HepG2 (cell line): ENCODE measurements around the gene ETV6. TPM values are rescaled to one million over a fixed set of nuclear protein-coding genes. Genes with fewer than 3 reads are reported as not detected.

Experiments used
- CHCHD3 ChIP-seq: sonication (generic); formaldehyde crosslinking; IDR thresholded peaks from 2 replicates; pipeline ENCODE4 v1.8.0; 2022; ENCODE audit warnings: mild to moderate bottlenecking, missing genetic modification reagents, moderate library complexity
- CREB1 ChIP-seq, 2 experiments: fragments of 450-650 bp in 1 of 2; IDR thresholded peaks; 2 replicates each; pipeline ENCODE4 v1.6.1; 2016 to 2017; ENCODE audit warnings: control low read depth in 1 of 2, mild to moderate bottlenecking in 1 of 2, missing compliant biosample characterization in 1 of 2, missing genetic modification characterization in 1 of 2
- EP300 ChIP-seq, 3 experiments: sonication (generic) in 1 of 3; formaldehyde crosslinking in 1 of 3; IDR thresholded peaks; 2 replicates each; pipeline versions ENCODE4 v1.5.1 to v1.6.1; 2011 to 2020; ENCODE audit warnings: low read depth in 2 of 3, low read length in 2 of 3, borderline replicate concordance in 1 of 3, improper control_type of control experiment in 1 of 3, mild to moderate bottlenecking in 1 of 3, missing genetic modification reagents in 1 of 3, moderate library complexity in 1 of 3
- KDM6A ChIP-seq: IDR thresholded peaks from 2 replicates; pipeline ENCODE4 v1.6.1; 2016; ENCODE audit warnings: low read depth
- KLF12 ChIP-seq: sonication (generic); formaldehyde crosslinking; IDR thresholded peaks from 2 replicates; pipeline ENCODE4 v1.4.0; 2020; ENCODE audit warnings: missing genetic modification reagents, borderline replicate concordance
- NFIC ChIP-seq: IDR thresholded peaks from 2 replicates; pipeline ENCODE4 v1.6.1; 2012; ENCODE audit warnings: mild to moderate bottlenecking, low read length, inconsistent platforms
- NFYB ChIP-seq: sonication (generic); formaldehyde crosslinking; IDR thresholded peaks from 2 replicates; pipeline ENCODE4 v1.4.0; 2020; ENCODE audit warnings: missing genetic modification reagents
- REPIN1 ChIP-seq: sonication (generic); formaldehyde crosslinking; IDR thresholded peaks from 2 replicates; pipeline ENCODE4 v1.8.0; 2022; ENCODE audit warnings: missing genetic modification reagents, low read depth, mild to moderate bottlenecking, borderline replicate concordance
- ZFP62 ChIP-seq: sonication (generic); formaldehyde crosslinking; IDR thresholded peaks from 2 replicates; pipeline ENCODE4 v1.4.0; 2020; ENCODE audit warnings: missing genetic modification reagents
- ZFP90 ChIP-seq: sonication (generic); formaldehyde crosslinking; IDR thresholded peaks from 2 replicates; pipeline ENCODE4 v1.8.0; 2022; ENCODE audit warnings: missing genetic modification reagents, mild to moderate bottlenecking, inconsistent platforms, borderline replicate concordance
- ZNF335 ChIP-seq: sonication (generic); formaldehyde crosslinking; IDR thresholded peaks from 2 replicates; pipeline ENCODE4 v1.4.0; 2020; ENCODE audit warnings: missing genetic modification reagents
- ZNF33A ChIP-seq: sonication (generic); formaldehyde crosslinking; IDR thresholded peaks from 2 replicates; pipeline ENCODE4 v1.5.1; 2020; ENCODE audit warnings: missing genetic modification reagents, mild to moderate bottlenecking, moderate library complexity, borderline replicate concordance
- ZSCAN30 ChIP-seq: sonication (generic); formaldehyde crosslinking; IDR thresholded peaks from 2 replicates; pipeline ENCODE4 v1.5.0; 2020; ENCODE audit warnings: mild to moderate bottlenecking, missing genetic modification reagents
- polyA plus RNA-seq, 8 experiments: library from polyadenylated mRNA; depleted of rRNA in 3 of 8; stranded (reverse) in 7 of 8; unstranded in 1 of 8; fragments of >200 nt; fragmentation: Illumina TruSeq in 4 of 8; extraction: Trizol in 4 of 8; gene quantifications; 2 replicates each; pipeline versions ENCODE4 v1.2.1 to v1.2.3, GENCODE V29; 2011 to 2016; ENCODE audit warnings: low read depth in 4 of 8, missing spikeins in 1 of 8, mixed read lengths in 1 of 8; ENCODE audit not compliant: insufficient read depth in 1 of 8
- total RNA-seq, 5 experiments: library from RNA; depleted of rRNA; stranded (reverse); fragments of >200 nt; fragmentation: Illumina TruSeq; extraction: Trizol; gene quantifications; 2 replicates each; pipeline ENCODE4 v1.2.3, GENCODE V29; 2016; ENCODE audit warnings: low read depth in 1 of 5
- TF ChIP-seq, protein P1 (sequence below): sonication (generic); formaldehyde crosslinking; IDR thresholded peaks from 2 replicates; pipeline ENCODE4 v1.4.0; 2020; ENCODE audit warnings: missing genetic modification reagents
- TF ChIP-seq, protein P2 (sequence below): sonication (generic); formaldehyde crosslinking; IDR thresholded peaks from 2 replicates; pipeline ENCODE4 v1.5.0; 2020; ENCODE audit warnings: missing genetic modification reagents
- TF ChIP-seq, protein P3 (sequence below): sonication (generic); formaldehyde crosslinking; IDR thresholded peaks from 2 replicates; pipeline ENCODE4 v1.4.0; 2020; ENCODE audit warnings: missing genetic modification reagents, low read depth, mild to moderate bottlenecking, borderline replicate concordance
- TF ChIP-seq, protein P4 (sequence below): fragments of 450-650 bp; IDR thresholded peaks from 2 replicates; pipeline ENCODE4 v1.6.1; 2016
- TF ChIP-seq, protein P5 (sequence below): sonication (generic); formaldehyde crosslinking; IDR thresholded peaks from 2 replicates; pipeline ENCODE4 v1.5.1; 2020; ENCODE audit warnings: mild to moderate bottlenecking, missing genetic modification reagents, moderate library complexity
- TF ChIP-seq, protein P6 (sequence below): IDR thresholded peaks from 2 replicates; pipeline ENCODE4 v1.6.1; 2016
- TF ChIP-seq, protein P7 (sequence below): sonication (generic); formaldehyde crosslinking; IDR thresholded peaks from 2 replicates; pipeline ENCODE4 v1.8.0; 2022; ENCODE audit warnings: missing genetic modification reagents, mild to moderate bottlenecking, moderate library complexity, borderline replicate concordance

Gene ETV6
- total and polyA plus RNA-seq, 2 of the 13 experiments (the other 11 are each of a cell fraction or from before 2014, with no cell fraction given): 2.2 to 3.0 TPM

DNA sequence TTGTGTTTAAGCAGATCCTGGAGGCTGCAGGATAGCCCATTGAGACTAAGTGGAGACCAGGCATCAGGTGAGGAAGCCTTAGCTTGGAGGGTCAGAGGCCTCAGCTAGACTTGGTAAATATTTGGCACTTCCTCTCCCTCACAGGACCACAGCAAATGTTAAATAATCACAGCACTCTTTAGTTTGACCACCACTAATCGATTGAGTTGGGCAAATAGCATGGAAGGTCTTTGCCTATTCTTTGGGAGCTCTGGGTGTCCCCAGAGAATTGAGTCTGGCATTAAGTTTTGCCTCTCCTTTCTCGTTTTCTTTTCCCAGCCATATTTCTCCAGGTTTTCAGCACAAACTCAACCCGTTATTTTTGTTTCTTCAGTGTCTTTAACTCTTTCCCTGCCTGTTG lies 61.4 kb downstream of the ETV6 start (continued):
- TF ChIP-seq, protein P1, sequence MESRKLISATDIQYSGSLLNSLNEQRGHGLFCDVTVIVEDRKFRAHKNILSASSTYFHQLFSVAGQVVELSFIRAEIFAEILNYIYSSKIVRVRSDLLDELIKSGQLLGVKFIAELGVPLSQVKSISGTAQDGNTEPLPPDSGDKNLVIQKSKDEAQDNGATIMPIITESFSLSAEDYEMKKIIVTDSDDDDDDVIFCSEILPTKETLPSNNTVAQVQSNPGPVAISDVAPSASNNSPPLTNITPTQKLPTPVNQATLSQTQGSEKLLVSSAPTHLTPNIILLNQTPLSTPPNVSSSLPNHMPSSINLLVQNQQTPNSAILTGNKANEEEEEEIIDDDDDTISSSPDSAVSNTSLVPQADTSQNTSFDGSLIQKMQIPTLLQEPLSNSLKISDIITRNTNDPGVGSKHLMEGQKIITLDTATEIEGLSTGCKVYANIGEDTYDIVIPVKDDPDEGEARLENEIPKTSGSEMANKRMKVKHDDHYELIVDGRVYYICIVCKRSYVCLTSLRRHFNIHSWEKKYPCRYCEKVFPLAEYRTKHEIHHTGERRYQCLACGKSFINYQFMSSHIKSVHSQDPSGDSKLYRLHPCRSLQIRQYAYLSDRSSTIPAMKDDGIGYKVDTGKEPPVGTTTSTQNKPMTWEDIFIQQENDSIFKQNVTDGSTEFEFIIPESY (CRISPR knock-in tag): no peak
- TF ChIP-seq, protein P2, sequence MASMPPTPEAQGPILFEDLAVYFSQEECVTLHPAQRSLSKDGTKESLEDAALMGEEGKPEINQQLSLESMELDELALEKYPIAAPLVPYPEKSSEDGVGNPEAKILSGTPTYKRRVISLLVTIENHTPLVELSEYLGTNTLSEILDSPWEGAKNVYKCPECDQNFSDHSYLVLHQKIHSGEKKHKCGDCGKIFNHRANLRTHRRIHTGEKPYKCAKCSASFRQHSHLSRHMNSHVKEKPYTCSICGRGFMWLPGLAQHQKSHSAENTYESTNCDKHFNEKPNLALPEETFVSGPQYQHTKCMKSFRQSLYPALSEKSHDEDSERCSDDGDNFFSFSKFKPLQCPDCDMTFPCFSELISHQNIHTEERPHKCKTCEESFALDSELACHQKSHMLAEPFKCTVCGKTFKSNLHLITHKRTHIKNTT (CRISPR knock-in tag): no peak
- TF ChIP-seq, protein P3, sequence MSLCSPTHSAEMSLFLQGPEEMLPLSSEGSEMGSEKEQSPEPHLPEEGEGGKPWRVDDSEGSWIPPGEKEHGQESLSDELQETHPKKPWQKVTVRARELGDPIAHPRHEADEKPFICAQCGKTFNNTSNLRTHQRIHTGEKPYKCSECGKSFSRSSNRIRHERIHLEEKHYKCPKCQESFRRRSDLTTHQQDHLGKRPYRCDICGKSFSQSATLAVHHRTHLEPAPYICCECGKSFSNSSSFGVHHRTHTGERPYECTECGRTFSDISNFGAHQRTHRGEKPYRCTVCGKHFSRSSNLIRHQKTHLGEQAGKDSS (CRISPR knock-in tag): no peak
- TF ChIP-seq ZFP90 (no peak), ZNF33A (CRISPR knock-in tag) (no peak), CHCHD3 (CRISPR knock-in tag) (no peak), NFIC (peak; percentile 66; the same call in 1 of the 2 replicates), KLF12 (no peak), REPIN1 (CRISPR knock-in tag) (peak; percentile 24; the same call in 1 of the 2 replicates), EP300 (IDR thresholded peaks at IDR 0.05; ENCODE audit: low read depth in 2 of 2, low read length in 2 of 2) (peak in 1 of 2 experiments; percentile 53; a peak in 1 of 4 replicates), EP300 (CRISPR knock-in tag; IDR thresholded peaks at IDR 0.05; ENCODE audit: borderline replicate concordance) (no peak), NFYB (CRISPR knock-in tag) (no peak), ZNF335 (no peak), CREB1 (IDR thresholded peaks at IDR 0.05) (no peak), CREB1 (CRISPR knock-in tag; IDR thresholded peaks at IDR 0.05) (no peak), ZFP62 (CRISPR knock-in tag) (no peak), ZSCAN30 (CRISPR knock-in tag) (no peak), KDM6A (CRISPR knock-in tag) (no peak)
- TF ChIP-seq, protein P4, sequence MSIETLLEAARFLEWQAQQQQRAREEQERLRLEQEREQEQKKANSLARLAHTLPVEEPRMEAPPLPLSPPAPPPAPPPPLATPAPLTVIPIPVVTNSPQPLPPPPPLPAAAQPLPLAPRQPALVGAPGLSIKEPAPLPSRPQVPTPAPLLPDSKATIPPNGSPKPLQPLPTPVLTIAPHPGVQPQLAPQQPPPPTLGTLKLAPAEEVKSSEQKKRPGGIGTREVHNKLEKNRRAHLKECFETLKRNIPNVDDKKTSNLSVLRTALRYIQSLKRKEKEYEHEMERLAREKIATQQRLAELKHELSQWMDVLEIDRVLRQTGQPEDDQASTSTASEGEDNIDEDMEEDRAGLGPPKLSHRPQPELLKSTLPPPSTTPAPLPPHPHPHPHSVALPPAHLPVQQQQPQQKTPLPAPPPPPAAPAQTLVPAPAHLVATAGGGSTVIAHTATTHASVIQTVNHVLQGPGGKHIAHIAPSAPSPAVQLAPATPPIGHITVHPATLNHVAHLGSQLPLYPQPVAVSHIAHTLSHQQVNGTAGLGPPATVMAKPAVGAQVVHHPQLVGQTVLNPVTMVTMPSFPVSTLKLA: no peak
- TF ChIP-seq, protein P5, sequence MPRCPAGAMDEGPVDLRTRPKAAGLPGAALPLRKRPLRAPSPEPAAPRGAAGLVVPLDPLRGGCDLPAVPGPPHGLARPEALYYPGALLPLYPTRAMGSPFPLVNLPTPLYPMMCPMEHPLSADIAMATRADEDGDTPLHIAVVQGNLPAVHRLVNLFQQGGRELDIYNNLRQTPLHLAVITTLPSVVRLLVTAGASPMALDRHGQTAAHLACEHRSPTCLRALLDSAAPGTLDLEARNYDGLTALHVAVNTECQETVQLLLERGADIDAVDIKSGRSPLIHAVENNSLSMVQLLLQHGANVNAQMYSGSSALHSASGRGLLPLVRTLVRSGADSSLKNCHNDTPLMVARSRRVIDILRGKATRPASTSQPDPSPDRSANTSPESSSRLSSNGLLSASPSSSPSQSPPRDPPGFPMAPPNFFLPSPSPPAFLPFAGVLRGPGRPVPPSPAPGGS (CRISPR knock-in tag): no peak
- TF ChIP-seq, protein P6, sequence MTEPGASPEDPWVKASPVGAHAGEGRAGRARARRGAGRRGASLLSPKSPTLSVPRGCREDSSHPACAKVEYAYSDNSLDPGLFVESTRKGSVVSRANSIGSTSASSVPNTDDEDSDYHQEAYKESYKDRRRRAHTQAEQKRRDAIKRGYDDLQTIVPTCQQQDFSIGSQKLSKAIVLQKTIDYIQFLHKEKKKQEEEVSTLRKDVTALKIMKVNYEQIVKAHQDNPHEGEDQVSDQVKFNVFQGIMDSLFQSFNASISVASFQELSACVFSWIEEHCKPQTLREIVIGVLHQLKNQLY (CRISPR knock-in tag): no peak
- TF ChIP-seq, protein P7, sequence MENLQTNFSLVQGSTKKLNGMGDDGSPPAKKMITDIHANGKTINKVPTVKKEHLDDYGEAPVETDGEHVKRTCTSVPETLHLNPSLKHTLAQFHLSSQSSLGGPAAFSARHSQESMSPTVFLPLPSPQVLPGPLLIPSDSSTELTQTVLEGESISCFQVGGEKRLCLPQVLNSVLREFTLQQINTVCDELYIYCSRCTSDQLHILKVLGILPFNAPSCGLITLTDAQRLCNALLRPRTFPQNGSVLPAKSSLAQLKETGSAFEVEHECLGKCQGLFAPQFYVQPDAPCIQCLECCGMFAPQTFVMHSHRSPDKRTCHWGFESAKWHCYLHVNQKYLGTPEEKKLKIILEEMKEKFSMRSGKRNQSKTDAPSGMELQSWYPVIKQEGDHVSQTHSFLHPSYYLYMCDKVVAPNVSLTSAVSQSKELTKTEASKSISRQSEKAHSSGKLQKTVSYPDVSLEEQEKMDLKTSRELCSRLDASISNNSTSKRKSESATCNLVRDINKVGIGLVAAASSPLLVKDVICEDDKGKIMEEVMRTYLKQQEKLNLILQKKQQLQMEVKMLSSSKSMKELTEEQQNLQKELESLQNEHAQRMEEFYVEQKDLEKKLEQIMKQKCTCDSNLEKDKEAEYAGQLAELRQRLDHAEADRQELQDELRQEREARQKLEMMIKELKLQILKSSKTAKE (CRISPR knock-in tag): peak; percentile 24; the same call in 1 of the 2 replicates
